Measurements from ENCODE around the gene FUCA2. TPM values are rescaled to one million over a fixed set of nuclear protein-coding genes. Genes with fewer than 3 reads are reported as not detected.
"Not testable (repeated sequence)": the region's sequence is repeated elsewhere in the genome, so short reads cannot be mapped to it uniquely, and the experiment has no call there.

Gene FUCA2
- total RNA-seq, 1 donor from 2014 or later = 64.7 TPM

DNA sequence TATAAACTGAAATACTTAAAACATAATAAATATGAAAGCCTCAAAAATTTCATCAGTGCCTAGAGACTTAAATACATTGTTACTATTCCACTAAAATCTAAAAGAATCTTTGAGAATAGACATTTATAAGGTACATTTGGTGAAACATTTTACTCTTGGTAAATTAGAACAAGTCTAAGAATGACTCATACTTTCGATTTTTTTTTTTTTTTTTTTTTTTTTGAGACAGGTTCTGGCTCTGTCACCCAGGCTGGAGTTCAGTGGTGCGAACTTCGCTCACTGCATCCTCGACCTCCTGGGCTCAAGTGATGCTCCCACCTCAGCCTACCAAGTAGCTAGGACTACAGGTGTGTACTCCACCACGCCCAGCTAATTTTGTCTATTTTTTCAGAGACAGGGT is 6.4 kb downstream of the FUCA2 start:
- no peak for DNase-seq (ENCODE audit: low spot score)

DNA sequence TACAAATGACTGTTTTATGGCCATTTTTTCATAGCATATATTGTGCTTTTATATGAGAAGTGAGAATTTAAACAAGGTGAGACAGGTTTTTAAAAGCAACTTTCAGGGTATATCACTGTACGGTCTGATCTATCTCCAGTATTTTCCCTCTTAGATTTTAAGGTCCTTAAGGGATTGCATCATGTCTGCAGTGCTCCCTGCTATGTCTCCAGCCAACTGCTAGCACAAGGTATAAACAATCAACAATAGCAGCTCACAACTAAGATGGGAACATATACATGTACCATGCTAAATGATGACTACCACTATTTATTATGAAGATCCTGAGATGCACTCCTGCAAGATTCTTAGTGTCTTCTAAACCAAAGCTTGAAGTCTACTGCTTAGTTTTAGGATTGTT is 7.2 kb downstream of the FUCA2 start:
- no peak for DNase-seq (ENCODE audit: low spot score)

DNA sequence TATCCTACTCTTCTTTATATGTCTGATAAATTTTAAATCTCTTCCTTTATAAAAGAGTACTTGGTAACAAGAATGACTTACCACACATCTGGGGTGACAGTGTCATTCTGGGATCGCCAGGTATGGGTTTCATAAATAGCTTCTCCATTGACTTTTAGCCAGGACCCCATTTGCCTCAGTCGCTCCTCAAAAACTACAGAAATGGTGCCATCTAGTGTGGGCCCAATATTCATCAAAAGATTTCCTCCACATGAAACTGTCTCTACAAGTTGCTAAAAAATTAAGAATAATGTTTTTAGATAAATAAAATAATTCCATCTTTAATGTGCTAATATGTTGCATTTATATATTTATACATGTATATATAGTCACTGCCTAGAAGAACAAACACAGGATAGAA is 9.7 kb downstream of the FUCA2 start:
- DNase-seq (ENCODE audit: low spot score) = no peak

DNA sequence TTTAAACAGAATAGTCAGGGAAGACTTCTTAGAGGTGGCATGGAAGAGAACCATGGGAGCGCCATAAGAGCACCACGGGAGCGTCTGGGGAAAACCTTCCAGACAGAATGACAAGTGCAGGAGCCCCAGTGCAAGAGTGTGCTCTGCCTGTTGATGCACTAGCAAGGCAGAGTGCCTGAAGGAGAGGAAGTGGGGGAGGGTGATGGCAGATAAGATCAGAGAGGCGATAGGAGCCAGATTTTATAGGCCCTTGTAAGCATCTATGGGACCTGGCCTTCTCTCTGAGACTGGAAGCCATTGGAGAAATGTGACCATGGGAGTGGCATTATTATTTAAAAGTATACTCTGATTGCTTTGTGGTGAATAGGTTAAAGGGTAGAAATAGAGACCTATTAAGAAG is 13.1 kb downstream of the FUCA2 start:
- no peak for DNase-seq (ENCODE audit: low spot score)

DNA sequence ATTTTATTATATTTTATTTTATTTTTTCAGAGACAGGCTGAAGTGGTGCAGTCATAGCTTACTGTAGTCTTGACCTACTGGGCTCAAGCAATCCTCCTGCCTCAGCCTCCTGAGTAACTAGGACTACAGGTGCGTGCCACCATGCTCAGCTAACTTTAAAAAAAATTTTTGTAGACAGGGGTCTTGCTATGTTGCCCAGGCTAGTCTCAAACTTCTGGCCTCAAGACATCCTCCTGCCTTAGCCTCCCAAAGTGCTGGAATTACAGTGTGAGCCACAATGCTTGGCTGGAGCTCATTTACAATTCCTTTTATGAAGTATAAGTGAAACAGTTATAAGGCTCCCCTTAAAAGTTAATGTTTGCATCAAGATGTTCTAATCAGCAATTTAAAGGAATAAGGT is 14.5 kb downstream of the FUCA2 start:
- no peak for DNase-seq (ENCODE audit: low spot score)

DNA sequence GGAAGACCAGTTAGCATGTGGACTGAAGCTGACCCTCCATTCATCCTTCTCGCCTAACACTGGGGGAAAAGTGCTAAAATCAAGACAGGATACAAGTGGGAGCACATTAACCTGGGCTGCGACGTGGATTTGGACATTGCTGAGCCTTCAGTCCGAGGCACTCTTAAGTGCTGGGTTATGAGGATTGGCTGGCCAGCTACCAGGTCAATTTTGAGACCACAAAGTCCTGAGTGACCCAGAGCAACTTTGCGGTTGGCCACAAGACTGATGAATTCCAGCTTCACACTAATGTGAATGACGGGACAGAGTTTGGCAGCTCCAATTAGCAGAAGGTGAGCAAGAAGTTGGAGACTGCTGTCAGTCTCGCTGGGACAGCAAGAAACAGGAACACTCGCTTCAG is 20.7 kb downstream of the FUCA2 start:
- DNase-seq (ENCODE audit: low spot score) = no peak

DNA sequence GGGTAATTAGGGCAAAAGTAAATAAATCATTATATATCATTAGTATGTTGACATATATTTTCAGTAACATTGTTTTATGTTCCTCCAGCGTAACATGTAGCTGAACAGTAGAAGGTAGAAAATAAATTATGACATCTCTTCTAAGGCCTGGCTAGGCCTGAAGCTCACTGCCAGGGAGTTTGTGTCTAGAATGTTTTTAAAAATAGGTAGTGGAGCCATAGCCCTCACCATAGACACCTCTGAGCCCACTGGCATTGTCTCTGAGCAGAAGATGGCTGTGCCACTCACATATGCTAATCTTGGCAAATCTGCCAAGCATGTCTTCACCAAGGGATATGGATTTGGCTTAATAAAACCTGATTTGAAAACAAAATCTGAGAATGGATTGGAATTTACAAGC is 21.3 kb downstream of the FUCA2 start:
- no peak for DNase-seq (ENCODE audit: low spot score)

DNA sequence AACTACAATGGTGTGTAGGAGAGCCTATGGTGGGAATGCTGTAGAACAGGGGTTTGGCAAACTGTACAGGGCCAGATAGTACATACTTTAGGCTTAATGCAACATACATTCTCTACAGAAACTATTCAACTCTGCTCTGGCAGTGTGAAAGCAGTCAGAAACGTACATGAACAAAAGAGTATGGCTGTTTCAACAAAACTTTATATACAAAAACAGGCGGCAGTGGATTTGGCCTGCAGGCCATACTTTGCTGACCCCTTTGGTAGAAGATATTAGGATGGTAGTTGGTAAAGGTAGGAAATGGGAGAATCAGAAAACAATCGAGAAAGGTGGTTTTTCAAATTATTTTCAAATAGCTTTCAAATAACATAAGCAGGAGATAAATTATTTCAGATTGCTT is 24.8 kb downstream of the FUCA2 start:
- no peak for DNase-seq (ENCODE audit: low spot score)

DNA sequence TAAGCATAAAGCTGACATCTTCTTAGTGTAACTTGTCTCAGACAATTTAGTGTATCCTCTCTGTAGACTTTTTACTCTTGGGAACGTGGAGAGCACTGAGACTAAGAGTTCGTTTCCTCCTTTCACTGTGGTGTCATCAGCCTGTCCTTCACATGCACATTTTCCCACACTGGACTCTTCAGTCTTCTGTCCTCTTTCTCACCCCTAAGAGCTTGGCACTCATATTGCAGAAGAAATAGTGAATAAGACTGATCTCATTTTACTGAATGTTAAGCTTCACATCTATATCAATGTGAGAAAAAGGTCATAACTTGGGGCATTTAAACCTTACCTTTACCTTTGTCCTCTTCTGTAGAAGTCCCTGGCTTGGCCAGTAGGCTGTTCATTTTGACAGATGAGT is 25.6 kb downstream of the FUCA2 start:
- no peak for DNase-seq (ENCODE audit: low spot score)

DNA sequence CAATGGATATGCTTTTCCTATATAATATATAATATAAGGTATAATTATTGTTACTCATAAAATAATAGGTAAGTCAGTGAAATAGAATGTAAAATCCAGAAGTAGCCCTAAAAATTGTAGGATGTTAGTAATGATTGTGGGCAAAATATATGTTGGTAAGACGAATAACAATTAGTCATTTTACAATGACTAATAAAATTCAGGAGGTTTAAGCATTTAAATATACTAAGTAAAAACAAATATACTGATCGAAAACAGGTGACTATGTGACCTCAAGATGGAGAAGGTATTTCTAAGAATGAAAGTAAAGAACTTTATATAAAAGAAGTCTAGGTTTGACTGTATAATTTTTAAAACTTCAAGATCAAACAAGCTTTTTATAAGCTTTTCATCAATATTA is 28.9 kb downstream of the FUCA2 start:
- no peak for DNase-seq (ENCODE audit: low spot score)

DNA sequence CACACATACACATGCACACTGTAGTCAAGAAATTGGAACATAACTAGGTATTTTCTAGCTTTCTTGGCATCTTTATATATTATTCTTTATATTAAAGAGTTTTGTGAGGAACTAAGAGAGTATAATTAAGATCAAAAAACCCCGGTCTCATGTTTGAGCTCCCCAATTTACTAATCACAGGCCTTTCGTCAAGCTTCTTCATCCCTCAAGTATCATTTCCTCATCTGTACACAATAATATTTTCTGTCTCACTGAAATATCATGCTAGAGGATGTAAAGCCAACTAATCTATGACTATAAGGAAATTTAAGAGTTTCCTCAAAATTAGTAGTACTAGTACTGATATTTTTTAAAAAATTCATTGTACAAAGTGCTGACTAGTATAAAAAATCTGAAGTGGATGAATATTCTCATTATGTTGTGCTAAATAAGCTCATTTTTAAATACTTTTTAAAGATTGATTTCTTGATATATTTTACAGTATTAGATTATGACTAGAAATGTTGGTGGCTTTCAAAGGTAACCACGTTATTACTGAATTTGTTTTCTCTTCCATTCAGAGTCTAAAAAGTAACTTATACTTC is 32.9 kb downstream of the FUCA2 start:
- no peak for DNase-seq (ENCODE audit: low spot score)

DNA sequence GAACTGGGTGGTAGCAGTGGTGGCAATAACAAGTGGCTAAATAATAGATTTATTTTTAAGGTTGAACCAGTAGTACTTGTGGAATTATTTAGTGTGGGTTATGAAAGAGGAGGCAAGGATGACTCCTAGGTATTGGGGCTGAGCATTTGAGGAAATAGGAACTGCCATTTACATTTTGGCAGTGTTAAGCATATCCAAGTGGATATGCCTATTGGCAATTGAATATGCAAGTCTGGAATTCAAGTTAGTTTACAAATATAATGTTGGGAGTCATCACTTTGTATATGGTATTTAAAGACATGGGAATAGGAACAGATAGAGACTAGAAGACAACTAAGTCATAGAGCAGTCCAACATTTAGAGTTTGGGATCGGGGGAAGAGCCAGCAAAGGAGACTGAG is 35.0 kb downstream of the FUCA2 start:
- no peak for DNase-seq (ENCODE audit: low spot score)

DNA sequence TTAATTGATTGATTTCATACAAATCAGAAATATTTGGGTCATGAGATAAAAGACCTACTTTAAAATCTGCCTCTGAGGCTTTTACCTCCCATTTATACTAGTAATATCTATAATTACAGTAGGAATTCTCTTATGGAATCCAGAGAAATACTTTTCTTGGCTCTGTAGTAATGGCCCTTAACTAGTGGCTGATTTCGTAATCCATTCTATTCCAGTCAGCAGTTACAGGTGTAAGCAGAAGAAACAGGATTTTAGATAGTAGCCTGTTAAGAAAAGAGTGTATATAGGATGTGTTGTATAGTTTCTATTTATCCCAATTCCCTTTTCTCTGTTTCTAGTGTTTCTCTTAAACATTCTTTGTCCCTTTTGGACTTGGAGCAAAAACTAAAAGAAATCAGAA is 39.7 kb downstream of the FUCA2 start:
- no peak for DNase-seq (ENCODE audit: low spot score)

DNA sequence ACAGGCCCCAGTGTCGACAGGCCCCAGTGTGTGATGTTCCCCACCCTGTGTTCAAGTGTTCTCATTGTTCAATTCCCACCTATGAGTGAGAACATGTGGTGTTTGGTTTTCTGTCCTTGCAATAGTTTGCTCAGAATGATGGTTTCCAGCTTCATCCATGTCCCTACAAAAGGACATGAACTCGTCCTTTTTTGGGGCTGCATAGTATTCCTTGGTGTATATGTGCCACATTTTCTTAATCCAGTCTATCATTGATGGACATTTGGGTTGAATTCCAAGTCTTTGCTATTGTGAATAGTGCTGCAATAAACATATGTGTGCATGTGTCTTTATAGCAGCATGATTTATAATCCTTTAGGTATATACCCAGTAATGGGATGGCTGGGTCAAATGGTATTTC is 42.7 kb downstream of the FUCA2 start:
- DNase-seq (ENCODE audit: low spot score) = not testable (repeated sequence)

DNA sequence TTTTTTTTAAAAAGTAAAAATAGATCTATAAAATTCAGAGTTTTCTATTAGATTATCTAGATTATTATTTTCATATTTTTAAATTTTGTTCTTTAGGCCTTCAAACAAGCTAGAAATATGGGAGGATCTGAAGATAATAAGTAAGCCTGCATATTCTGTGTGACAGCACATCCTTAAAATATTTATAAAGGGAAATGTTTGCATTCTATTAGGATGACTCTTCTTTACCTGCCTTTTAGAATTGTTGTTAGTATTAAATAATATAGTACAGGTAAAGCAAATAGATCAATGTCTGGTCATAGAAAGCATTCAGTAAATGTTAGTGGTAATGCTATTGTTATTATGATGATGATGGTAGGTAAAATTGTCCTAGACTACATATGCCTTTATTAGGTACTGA is 43.5 kb downstream of the FUCA2 start:
- no peak for DNase-seq (ENCODE audit: low spot score)

DNA sequence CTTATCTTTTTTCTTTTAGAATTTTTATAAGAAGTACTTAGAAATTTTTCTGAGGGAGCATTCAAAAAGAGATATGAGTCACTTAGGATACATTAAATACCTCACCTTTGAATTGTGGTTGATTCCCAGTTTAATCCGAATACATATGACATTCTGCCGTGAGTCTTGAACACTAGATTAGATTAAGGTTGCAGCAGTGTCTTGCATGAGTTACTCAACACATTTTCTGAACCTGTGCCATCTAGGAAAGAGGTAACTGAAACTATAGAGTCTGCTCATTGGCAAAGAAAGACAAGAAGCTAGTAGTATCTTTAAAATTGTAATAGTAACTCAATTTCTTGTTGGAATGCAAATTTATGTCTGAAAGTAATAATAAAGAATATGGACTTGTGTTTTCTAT is 46.0 kb downstream of the FUCA2 start:
- no peak for DNase-seq (ENCODE audit: low spot score)

DNA sequence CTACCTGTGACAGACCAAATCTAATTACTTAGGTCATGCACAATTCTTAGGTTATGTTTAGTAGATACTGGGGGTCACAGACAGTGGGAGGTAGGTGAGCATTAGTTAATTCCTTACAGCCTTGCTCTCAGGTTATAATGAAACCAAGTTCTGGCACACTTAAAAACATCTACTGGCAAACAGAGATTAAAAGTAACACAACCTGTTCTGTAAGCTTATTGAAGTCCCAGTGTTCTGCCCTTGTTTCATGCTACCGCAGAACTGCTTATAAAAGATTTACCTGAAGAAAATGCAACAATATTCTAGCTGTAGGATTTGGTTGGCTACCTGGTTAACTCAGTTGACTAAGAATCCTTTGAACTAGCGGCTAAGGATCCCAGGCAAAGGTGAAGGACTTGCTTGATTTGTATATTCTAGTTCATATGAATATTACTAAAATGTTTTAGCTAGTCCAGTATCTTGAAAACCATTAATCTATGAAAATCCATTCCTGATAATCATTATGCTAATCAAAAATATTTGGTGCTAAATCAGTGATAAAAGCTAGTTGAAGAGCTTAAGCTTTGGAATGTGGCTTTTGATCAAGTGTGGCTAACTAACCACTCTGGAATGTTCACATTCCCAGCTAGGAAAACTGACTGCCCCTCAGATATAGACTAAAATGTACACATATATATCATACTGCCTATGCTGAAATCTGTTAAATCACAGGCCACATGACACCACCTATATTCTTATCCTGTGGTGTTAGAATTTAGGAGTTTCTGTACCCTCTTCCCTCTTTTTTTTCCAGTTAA is 53.8 kb downstream of the FUCA2 start:
- DNase-seq (ENCODE audit: low spot score) = no peak

DNA sequence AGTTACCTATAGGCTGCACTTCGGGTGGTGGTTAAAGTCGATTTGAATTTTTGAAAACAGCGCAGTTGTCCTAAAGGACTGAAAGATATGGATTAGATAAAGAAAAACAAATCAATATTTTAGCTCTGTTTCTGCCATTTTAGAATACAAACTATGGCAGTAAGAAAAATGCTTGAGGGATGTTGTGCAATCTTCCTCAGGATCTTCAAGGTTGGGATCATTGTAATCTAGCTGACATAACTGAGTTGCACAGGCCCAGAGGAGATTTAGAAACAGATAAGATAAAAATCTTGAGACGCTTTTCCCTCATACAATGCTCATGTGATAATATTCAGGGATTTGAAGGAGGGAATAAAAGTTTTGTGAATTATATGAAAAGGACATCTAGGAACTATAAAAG is 60.0 kb downstream of the FUCA2 start:
- DNase-seq (ENCODE audit: low spot score) = no peak

DNA sequence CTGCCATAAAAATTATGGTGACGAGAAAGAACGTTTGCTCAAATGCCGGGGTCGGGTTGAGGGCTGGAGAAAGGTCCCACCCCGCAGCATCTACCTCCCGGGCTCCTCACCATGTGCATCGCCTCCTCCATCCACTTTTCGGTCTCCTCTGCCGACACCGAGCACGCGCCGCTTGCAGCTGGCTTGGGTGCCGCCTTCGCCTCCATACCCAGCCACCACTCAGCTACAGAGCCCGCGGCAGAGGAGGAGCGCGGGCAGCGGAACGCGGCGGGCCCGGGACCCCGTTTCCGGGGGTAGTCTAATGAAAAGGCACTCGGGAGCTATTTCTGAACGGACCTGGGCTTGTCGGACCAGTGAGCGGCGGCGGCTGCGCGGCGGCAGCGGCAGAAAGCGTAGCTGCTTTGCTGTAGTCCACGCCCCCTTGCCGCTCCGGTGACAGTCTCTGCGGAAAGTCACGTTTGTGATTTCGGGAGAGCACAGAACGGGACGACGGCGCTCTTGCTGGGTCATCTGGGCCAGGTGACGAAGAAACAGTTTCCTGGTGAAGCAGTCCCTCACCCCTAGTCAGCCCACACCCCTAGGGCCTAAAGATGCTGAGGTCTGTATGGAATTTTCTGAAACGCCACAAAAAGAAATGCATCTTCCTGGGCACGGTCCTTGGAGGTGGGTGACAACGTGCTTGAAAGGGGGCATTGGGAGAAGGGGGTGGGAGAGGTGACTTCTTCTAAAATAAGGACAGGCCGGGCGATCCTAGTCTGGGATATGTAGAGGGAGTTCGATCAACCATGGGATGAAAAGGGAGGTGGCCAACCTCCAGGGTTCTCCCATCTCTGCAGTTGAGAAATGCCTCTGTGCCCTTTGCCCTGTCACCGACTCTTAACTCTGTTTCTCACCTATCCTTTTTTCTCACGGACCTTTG is 60.8 kb downstream of the FUCA2 start, which contains the start of the genes ADAT2 and PEX3:
TSS of gene ADAT2 (minus strand) at position 243 of the 919 bp plus-strand sequence. CDS start at position 206, 37 bp downstream.
TSS of gene PEX3 (plus strand) at position 353 of the 919 bp plus-strand sequence. CDS start at position 591, 238 bp downstream.
- peak; percentile 96 for DNase-seq (ENCODE audit: low spot score)

DNA sequence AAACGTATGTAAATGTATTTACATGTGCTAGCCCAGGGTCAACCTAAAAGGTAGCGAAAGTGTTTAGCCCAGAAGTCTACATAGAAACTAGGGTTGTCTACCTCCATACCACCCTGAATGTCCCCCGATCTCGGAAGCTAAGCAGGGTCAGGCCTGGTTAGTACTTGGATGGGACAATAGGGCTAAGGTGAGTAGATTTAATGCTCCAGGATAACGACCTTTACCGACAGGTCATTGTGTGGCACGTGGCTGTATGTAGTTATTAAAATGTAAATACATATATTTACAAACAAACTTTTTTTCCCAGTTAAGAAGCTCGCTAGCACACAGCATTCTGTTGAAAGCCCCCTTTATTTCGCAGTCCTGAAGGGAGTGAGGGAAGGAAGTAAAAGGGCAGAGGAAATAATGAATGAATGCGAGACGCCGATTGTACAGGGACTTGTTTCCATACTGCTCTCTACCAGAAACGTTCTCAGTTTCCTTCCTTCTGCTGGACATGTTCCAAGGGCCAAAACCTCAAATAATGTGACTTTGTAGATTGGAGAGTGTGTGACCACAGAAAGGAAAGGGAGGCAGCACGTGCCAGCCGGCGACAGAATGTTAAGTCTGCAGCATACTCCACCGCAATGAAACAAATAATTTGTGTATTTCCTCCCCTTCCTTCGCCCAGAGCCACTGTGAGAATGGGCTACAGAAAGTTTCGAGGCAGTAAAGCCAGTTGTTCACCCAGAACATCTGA is 61.6 kb downstream of the FUCA2 start:
- no peak for DNase-seq (ENCODE audit: low spot score)

DNA sequence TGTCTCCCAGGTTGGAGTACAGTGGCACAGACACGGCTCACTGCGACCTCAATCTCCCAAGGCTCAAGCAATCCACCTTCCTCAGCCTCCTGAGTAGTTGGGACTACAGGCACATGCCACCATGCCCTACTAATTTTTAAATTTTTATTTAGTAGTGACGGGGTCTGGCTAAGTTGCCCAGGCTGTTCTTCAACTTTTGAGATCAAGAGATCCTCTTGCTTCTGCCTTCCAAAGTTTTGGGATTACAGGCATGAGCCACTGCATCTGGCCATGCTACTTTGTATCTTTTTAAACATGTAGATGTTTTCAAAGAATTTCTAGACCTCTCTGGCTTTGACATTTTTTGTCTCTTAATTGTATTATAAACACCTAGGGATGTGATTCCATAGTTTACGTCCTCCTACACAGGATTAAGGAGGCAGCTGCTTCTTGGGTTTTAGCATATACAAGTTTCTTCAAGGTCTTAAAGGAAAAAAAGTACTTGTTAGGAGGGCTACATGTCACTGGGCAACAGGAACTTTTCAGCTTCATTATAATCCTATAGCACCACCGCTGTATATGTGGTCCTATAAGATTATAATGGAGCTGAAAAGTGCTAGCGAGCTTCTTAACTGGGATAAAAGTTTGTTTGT is 62.3 kb downstream of the FUCA2 start:
- DNase-seq (ENCODE audit: low spot score) = no peak
